HG03175 (cell line): ENCODE measurements around the gene RETN.

Experiments
- ATAC-seq: cut with Tn5 transposase; IDR thresholded peaks from one replicate; pipeline ENCODE4 v1.9.1; 2021; ENCODE audit warnings: mild to moderate bottlenecking, moderate library complexity; ENCODE audit not compliant: unreplicated experiment

Gene RETN

DNA sequence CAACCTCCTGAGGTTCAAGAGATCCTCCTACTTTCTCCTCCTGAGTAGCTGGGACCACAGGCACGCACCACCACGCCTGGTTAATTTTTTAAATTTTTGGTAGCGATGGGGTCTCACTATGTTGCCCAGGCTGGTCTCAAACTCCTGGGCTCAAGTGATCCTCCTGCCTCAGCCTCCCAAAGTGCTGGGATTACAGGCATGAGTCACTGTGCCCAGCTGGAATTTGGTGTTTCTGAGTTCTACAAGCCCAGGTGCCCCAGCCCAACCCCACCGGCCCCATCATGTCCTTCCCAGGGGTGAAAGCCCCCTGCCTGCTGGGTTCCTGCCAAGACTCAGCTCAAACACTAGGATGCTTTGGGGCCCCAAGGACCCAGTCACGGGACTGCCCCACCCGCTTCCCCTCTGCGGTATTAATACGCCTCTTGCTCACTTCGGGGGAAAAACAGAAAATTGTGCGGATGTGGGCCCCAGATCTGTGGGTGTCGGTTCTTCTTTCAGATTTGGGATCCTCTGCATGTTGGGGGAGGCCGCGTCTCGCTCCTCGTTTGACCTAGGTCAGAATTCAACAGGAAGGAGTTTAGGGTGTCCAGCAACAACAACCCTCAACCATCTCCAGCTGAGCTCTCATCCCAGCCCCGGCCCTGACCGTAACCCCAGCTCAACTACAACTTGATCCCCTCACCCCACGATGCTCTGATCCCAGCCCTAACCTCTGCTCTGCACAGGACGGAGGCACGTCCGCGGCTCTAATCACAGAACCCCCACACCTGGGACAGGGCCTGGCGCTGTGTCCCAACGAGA, 36.7 kb downstream of the RETN start:
- ATAC-seq: peak; percentile 35

DNA sequence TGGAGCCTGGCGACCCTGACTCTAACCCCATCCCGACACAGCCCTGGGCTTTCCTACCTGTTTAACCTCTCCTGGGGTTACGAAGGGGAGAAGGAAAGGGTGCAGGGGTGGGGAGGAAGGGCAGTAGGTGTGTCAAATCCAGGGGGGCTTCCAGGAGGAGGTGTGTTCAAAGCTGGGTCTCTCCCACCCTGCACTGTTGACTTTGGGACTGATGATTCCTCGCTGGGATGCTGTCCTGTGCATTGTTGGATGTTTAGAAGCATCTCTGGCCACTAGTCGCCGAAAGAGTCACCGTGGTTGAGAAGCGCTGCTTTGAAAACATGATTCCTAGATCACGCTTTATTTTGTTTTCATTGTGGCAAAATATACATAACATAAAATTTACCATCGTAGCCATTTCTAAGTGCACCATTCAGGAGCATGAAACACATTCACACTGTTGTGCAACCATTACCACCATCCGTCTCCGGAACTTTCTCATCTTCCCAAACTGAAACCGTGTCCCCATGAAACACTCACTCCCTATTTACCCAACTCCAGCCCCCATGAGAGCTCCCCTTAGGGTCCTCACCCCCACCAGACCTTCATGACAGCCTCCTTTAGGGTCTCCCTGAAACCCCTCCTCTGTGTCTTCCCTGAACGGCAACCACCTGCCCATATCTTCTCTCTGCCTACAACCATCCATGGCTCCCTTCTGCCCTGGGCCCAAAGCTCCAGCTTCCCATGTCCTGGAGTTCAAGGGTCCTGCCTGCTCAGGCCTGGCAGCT, 37.5 kb downstream of the RETN start:
- ATAC-seq: no peak

DNA sequence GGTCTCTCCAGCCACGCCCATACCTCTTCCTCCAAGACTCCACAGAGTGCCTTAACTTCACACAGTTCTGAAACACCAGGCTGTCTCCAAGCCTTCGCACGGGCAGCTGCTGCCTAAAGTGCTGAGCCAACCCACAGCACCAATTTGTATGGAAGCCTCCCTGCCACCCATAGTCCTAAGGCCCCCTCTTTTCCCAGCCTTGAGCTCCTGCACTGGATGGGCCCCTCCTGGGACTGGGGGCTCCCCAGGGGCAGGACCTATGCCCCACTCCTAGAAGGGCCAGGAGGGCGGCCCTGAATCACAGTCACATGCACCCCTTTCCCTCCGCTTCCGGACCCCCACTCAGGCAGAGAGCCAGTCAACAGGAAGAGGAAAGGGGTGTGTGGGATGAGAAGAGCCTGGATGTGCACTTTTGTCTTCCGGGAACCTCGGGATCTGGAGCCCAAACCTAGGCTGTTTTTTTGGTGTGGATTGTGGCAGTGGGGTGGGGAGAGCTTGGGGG, 38.2 kb downstream of the RETN start:
- no peak for ATAC-seq

DNA sequence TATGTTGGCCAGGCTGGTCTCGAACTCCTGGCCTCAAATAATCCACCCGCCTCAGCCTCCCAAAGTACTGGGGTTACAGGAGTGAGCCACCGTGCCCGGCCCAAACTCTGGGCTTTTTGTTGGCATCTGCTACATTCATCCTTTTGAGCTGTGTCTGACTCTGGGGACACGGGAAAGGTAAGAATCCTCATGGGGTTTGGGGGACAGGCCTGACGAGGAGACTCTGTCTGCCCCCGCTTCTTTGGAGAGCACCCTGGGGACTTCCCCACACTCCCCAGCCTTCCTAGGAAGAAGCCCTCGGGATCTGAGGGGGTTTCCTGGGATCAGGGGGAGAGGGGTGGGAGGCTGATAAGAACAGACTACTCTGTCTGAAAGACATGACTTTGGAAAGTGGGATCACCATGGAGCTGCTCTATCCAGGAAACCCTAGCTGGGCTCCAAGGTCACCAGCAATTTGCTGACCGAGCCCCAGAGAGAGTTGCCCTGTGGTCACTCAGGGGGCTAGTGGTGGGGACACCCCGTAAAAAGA, 41.1 kb downstream of the RETN start:
- no peak for ATAC-seq

DNA sequence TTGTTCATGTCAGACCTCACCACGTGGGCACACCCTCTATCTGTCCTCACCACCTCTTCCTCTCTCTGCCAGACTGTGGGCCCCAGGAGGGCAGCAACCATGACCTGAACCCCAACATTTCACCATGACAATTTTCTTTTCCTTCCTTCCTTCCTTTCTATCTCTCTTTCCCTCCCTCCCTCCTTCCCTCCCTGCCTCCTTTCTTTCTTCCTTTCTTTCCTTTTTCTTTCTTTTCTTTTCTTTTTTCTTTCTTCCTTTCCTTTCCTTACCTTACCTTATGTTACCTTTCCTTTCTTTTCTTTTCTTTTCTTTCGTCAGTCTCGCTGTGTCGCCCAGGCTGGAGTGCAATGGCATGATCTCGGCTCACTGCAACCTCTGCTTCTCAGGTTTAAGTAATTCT, 41.8 kb downstream of the RETN start:
- ATAC-seq: no peak

DNA sequence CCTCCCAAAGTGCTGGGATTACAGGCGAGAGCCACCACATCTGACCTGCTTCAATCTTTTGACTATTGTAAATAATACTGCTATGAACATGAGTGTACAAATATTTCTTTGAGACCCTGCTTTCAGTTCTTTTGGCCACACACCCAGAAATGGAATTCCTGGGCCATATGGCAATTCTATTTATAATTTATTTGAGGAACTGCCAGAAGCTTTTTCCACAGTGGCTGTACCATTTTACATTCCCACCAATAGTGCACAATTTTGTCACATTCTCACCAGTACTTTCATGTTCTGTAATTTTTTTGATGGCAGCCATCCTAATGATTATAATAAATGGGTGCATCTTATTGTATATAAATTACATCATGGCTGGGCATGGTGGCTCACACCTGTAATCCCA, 46.8 kb downstream of the RETN start:
- ATAC-seq: no peak

DNA sequence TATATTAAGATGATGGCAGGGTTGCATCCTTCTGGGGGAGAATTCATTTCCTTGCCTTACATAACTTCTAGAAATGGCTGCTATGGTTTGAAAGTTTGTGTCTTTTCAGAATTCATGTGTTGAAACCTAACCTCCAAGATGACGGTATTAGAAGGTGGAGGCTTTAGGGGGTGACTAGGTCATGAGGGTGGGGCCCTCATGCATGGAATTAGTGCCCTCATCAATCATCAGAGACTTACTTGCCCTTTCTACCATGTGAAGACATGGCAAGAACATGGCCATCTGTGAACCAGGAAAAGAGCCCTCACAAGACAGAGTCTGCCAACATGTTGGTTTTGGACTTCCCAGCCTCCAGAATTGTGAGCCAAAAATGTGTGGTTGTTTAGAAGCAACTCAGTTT, 47.9 kb downstream of the RETN start:
- no peak for ATAC-seq

DNA sequence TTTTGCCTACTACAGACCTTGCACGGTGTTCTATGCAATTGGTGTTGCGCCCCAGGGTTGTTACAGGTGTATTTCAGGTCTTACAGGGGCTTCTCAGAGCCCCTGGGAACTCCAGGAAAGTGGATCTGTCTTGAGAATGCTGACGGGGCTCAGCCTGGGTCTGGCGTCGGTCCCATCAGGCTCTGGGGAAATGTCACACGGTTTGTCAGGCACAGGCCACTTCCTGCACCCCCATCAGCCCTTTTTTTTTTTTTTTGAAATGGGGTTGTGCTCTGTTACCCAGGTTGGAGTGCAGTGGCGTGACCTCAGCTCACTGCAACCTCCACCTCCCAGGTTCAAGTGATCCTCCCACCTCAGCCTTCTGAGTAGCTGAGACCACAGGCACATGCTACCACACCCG, 49.8 kb downstream of the RETN start:
- ATAC-seq: no peak
